Non-pigmented ciliary epithelial cell (primary cell): Measurements from ENCODE around the gene PSG7.
"Not testable (repeated sequence)": the region's sequence is repeated elsewhere in the genome, so short reads cannot be mapped to it uniquely, and the experiment has no call there.

Experiments used
- DNase-seq: peaks from one replicate; pipeline ENCODE4 v3.0.0-alpha.2; 2010; ENCODE audit warnings: low read depth

The PSG7 gene

GRCh38 chr19:42913516-42913915 is 23.5 kb downstream of the PSG7 start:
- DNase-seq = not testable (repeated sequence)

- not testable (repeated sequence) for DNase-seq
Measured at GRCh38 chr19:42912941-42913340, 24.1 kb downstream of the PSG7 start.

GRCh38 chr19:42911731-42912130 is 25.3 kb downstream of the PSG7 start:
- DNase-seq = not testable (repeated sequence)

GRCh38 chr19:42906162-42906561 is 30.8 kb downstream of the PSG7 start:
- not testable (repeated sequence) for DNase-seq

- not testable (repeated sequence) for DNase-seq
Measured at GRCh38 chr19:42900561-42900960, 36.4 kb downstream of the PSG7 start.

- not testable (repeated sequence) for DNase-seq
Measured at GRCh38 chr19:42899674-42900073, 37.3 kb downstream of the PSG7 start.

GRCh38 chr19:42899110-42899509 is 37.9 kb downstream of the PSG7 start:
- DNase-seq = not testable (repeated sequence)

GRCh38 chr19:42898656-42899055 is 38.4 kb downstream of the PSG7 start:
- not testable (repeated sequence) for DNase-seq

GRCh38 chr19:42897729-42898128 is 39.3 kb downstream of the PSG7 start:
- not testable (repeated sequence) for DNase-seq

GRCh38 chr19:42890446-42890845 is 46.6 kb downstream of the PSG7 start:
- not testable (repeated sequence) for DNase-seq

- DNase-seq = not testable (repeated sequence)
Measured at GRCh38 chr19:42887876-42888445, 49.0 kb downstream of the PSG7 start.

GRCh38 chr19:42882730-42883129 is 54.3 kb downstream of the PSG7 start:
- DNase-seq = not testable (repeated sequence)

- not testable (repeated sequence) for DNase-seq
Measured at GRCh38 chr19:42882010-42882409, 55.0 kb downstream of the PSG7 start.

- DNase-seq = not testable (repeated sequence)
Measured at GRCh38 chr19:42881279-42881678, 55.7 kb downstream of the PSG7 start.

GRCh38 chr19:42880621-42881020 is 56.4 kb downstream of the PSG7 start:
- DNase-seq = not testable (repeated sequence)

- DNase-seq = no peak
Measured at GRCh38 chr19:42879613-42880012, 57.4 kb downstream of the PSG7 start, which contains the start of gene PSG1. Gene PSG1, minus strand, starts transcription at chr19:42879713. Its CDS starts 132 bp downstream, at chr19:42879581.

GRCh38 chr19:42876596-42876995 is 60.4 kb downstream of the PSG7 start:
- DNase-seq = peak; percentile 31

GRCh38 chr19:42875881-42876280 is 61.1 kb downstream of the PSG7 start:
- not testable (repeated sequence) for DNase-seq

GRCh38 chr19:42874901-42875813 is 61.9 kb downstream of the PSG7 start:
- DNase-seq = peak; percentile 64

GRCh38 chr19:42874136-42874535 is 62.9 kb downstream of the PSG7 start:
- DNase-seq = not testable (repeated sequence)
